Spleen (tissue), 7 donors: ENCODE measurements around the gene ZNF35.

Source experiments
- POLR2A ChIP-seq, 3 donors: fragments of 450-650 bp; IDR thresholded peaks; one replicate each; pipeline ENCODE4 v1.5.1; 2017; ENCODE audit warnings: antibody characterized with exemption in 3 of 3, mild to moderate bottlenecking in 1 of 3
- TF ChIP-seq, protein P1 (sequence below), 11 experiments: fragments of 200-600 bp in 7 of 11; fragments of 450-650 bp in 4 of 11; sonication (generic) in 4 of 11; IDR thresholded peaks in 8 of 11; conservative IDR thresholded peaks in 3 of 11; 1 replicate in 7 of 11; 2 replicates in 4 of 11; pipeline versions ENCODE4 v1.4.0 to v1.8.0; 2016 to 2021; ENCODE audit warnings: antibody characterized with exemption in 11 of 11, inconsistent platforms in 4 of 11, mild to moderate bottlenecking in 1 of 11
- donor health status: DM: no; HTN: no; CAD: no; lungs with moderate emphysema.
- donor health status: DM: no; HTN: no; CAD: no.
- donor health status: DM: no; HTN: no; CAD: no.

DNA sequence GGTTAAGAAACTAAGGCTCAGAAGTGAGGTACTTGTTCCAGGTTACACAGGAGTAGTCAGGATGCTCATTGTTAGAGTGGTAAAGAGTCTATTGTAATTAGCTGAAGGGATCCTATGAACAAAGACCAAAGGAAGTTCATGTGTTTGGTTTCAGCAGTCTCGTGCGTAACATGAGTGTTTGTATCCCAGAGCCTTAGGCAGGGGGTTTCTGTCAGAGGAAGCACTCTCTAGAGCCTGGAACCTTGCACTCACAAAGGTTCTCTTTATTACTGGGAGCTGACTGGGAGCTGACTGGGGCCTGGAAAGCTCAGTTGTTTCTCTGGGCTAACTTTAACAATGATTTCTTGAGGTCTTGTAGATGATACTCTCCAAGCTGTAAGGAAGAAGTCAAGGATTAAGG lies 19.8 kb upstream of the ZNF35 start:
- TF ChIP-seq, protein P1, sequence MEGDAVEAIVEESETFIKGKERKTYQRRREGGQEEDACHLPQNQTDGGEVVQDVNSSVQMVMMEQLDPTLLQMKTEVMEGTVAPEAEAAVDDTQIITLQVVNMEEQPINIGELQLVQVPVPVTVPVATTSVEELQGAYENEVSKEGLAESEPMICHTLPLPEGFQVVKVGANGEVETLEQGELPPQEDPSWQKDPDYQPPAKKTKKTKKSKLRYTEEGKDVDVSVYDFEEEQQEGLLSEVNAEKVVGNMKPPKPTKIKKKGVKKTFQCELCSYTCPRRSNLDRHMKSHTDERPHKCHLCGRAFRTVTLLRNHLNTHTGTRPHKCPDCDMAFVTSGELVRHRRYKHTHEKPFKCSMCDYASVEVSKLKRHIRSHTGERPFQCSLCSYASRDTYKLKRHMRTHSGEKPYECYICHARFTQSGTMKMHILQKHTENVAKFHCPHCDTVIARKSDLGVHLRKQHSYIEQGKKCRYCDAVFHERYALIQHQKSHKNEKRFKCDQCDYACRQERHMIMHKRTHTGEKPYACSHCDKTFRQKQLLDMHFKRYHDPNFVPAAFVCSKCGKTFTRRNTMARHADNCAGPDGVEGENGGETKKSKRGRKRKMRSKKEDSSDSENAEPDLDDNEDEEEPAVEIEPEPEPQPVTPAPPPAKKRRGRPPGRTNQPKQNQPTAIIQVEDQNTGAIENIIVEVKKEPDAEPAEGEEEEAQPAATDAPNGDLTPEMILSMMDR (IDR thresholded peaks at IDR 0.05 in 8 of 11, conservative IDR thresholded peaks at IDR 0.05 in 3 of 11): no peak
- no peak for TF ChIP-seq POLR2A (IDR thresholded peaks at IDR 0.05)
